GM20000 (cell line): Measurements from ENCODE around the gene UTP25.

Experiments
- DNase-seq: peaks from one replicate; pipeline ENCODE4 v3.0.0; 2012; ENCODE audit warnings: low spot score
- CTCF ChIP-seq: IDR thresholded peaks from 2 replicates; pipeline ENCODE4 v1.5.1; 2012; ENCODE audit warnings: mild to moderate bottlenecking, control low read depth; ENCODE audit errors: extremely low read depth, missing control alignments

The UTP25 gene

GRCh38 chr1:209830722-209831121 is 3.0 kb downstream of the UTP25 start:
- TF ChIP-seq CTCF, result no peak
- no peak for DNase-seq

GRCh38 chr1:209831615-209832014 is 3.8 kb downstream of the UTP25 start:
- no peak for TF ChIP-seq CTCF
- no peak for DNase-seq

GRCh38 chr1:209835782-209836298 is 8.1 kb downstream of the UTP25 start:
- TF ChIP-seq CTCF, result no peak
- DNase-seq, result no peak

DNA sequence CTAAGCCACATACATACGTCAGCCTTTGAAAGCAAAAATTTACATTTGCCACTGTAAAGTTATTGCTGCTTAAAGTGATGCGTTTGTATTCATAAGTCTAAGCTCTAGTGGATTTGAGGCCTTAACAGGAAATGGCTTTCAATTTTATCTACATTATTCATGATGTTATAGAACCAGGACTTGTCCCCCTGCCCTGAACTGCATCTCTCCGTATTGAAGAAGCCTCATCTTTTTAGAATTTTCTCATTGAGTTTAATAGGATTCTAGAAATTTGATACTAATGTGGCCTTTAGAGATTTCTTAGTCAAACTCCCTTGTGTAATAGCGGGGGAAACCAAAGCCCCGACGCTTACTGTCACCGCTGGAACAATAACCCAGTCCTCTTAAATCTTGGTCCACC is 9.9 kb downstream of the UTP25 start:
- TF ChIP-seq CTCF, result no peak
- no peak for DNase-seq

DNA sequence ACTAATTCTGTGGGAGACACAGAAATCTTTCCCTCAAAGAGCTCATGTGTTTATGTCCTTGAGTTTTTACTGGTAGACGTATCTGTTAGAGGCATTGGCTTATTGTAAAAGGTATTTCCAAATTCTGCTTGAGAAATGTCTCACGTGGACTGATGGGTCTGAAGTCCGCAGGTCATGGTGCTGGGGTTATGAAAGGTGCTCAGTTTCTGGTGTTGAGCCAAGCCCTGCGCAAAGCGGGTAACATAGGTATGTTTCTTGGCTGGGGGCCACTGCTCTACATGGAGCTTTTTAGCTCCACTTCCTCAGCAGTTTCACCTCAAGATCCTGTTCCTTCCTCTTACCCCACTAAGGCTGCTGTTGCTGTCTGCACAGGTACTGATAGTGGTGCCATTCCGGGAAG is 10.8 kb downstream of the UTP25 start:
- no peak for TF ChIP-seq CTCF
- no peak for DNase-seq

DNA sequence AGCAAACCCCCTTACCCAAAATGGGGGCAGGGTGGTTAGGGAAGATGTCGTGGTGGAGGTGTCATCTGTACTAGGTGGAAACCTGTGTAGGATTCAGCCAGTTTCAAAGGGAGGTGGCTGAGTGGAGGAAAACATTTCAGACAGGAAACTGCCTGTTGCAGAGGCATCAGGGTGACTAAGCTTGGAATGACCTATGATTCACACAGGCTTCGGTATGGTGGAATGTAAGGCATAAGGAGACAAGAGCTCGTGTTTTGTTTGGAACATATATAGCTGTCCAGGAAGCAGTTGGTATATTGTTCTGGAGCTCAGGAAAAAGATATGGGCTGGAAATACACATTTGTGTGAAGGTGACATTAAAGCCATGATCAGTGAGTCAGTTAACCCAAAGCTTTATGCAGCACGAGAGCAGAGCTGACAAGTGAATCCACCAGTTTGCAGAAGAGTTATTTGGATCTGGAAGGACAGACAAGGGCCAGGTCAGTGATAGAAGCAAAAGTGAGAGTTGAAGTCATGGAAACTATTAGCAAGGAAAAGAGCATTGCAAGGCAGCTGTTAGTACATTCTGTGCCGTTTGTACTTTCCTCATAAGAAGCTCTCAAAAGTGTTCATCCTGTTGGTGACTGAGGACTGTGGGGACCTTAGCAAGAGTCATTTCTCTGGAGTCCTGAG is 12.2 kb downstream of the UTP25 start:
- no peak for DNase-seq
- no peak for TF ChIP-seq CTCF

DNA sequence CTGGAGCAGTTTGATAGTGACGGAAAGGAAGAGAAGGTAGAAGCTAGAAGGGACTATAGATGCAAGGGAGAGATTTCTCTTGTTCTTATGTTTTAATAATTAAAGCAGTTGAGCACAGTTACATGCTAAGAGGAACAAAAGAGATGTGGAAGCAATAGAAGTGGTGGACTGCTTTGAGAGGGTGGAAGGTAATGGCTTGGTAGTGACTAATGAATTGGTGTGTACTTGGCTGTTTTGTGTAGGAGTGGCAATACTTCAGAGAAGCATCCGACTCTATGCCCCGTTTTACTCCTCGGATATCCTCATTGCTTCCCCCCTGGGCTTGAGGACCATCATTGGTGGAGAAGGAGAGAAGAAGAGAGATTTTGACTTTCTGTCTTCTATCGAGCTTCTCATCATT is 12.8 kb downstream of the UTP25 start:
- DNase-seq, result no peak
- no peak for TF ChIP-seq CTCF
